ENCODE results near the gene ITGB2.
"Not testable (repeated sequence)": the region's sequence is repeated elsewhere in the genome, so short reads cannot be mapped to it uniquely, and the experiment has no call there.

ITGB2 gene

DNA sequence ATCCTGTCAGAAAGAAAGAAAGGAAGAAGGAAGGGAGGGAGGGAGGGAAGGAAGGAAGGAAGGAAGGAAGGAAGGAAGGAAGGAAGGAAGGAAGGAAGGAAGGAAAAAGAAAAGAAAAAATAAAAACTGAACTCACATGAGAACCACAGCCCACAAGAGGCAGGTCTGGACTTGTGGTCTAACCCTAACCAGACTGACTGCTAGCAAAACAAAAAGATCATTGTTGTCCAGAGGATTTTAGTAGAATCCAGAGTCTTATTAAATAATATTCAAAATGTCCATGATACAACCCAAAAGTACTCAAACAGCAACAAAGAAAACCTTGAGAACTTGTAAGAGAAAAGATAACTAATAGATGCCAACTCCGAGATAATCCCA is 4.7 kb upstream of the ITGB2 start:
- no peak for DNase-seq

- DNase-seq = no peak
Observed at GRCh38 chr21:44924606-44925377, 4.1 kb upstream of the ITGB2 start.

GRCh38 chr21:44923480-44924084 is 2.9 kb upstream of the ITGB2 start:
- no peak for DNase-seq

DNA sequence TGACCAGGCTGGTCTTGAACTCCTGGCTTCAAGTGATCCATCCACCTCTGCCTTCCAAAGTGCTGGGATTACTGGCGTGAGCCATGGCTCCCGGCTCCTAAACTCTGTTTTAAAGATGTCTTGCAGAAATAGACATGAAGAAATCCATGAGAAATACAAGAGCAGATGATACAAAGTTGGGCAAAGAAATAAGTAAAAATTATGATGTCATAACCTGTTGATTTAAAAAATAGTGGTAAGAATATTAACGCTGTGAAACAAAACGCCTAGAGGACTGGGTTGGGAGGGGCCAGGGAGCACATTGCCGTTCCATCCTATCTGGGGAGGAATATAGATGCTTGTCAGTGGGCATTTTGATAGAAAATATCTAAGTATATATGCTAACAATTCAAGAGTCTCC is 1.2 kb upstream of the ITGB2 start:
- DNase-seq = no peak

DNA sequence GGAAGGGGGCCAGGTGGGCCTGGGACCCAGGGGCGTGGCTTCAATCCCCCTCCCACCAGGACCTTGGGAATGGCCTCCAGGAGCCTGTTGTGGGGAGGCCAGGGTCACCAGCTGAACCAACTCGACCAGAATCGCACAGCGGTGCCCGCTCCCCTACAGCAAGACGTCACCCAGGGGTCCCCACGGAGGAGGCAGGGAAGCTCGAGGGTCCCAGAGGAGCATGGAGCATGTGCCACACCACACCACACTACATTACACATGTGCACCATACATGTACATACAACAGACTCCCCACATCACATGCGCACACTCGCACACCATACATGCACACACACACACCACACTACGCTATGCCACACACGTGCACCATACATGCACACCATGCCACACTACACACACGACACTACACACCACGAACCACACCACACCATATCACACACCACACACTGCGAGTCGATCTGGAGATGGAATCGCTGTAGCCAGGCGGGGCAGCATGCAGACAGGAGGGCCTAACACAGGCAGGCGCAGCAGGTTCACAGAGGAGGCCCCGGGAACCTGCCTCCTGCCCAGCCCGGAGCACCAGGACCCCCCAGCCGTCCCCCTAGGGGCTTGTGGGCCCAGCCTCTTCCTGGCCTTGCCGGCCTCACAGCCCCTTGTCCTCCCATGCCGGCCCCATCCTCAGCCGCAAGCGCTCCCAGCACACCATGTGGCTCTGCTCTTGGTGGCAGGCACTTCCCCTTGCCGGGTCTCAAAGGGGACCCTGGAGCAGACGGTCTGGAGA is 596 bp downstream of the ITGB2 start:
- no peak for DNase-seq

DNA sequence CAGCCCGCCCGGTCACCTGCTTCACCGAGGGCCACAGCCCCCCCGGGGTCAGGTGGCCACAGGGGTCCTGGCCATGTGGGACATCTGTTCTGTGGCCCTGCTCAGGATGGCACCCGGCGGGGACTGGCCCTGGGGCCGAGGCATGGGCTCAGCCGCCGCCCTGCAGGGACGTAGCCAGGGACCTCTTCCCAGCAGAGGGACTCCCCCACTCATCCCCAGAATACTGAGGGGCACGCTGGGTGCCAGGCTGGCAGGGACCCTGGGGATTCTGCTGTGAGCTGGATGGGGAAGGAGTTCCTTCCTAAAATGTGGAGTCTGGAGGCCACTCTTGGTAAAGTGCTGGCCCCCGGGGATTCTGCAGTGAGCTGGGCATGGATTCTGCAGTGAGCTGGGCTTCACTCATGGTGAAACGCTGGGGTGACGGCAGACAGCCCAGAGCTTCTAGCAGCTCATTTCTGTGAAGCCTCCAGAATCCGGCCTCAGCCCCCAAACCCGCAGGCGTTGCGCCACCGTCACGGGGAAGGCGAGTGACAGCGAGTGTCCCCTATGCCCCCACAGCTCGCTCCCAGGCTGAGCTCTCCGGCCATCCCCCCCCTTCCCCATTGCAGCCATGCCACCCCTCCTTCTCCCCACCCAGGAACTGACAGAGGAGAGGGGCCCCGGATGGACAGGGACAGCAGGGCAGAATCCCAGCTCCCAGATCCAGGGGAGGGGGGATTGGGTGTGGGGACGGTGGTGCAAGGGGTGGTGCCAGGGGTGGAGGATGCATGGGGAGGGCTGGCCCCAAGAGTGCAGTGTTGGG is 1.4 kb downstream of the ITGB2 start:
- no peak for DNase-seq

GRCh38 chr21:44918581-44919033 is 2.1 kb downstream of the ITGB2 start:
- DNase-seq = no peak

DNA sequence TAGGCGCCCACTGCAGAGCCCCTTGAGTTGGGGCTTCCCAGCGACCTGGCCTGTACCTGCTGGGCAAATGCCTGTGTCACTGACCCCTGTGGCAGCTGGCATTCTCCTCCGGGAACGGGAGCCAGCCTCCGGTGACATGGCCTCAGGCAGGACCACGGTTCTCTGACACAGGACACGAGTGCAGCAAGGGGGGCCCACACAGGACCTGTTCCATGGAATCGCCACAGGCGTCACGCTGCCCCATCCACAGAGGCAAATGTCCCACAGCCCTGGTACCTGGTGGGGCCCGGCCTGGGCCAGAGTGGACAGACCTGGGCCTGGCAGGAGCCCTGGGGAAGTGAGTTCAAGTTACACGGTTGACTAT is 2.6 kb downstream of the ITGB2 start:
- no peak for DNase-seq

- no peak for DNase-seq
Observed at GRCh38 chr21:44917446-44918106, 3.1 kb downstream of the ITGB2 start.

DNA sequence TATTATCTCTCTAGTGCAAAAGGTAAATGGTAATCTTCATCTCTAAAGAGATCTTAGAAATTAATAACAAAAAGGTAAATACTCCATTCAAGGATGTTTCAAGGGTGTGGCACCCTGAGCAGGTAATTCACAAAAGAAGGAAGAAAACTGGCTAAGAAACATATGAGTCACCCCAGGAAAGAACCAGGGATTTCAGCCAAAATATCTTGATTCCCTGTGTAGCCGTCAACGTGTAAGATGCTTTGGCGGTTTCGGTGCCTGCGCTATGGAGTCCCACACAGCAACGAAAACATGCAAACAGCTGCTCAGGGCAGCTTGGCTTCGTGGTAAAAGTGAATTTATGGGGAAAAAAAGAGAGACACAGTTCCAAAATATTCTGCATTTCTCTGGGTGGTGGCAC is 3.7 kb downstream of the ITGB2 start:
- DNase-seq = no peak

DNA sequence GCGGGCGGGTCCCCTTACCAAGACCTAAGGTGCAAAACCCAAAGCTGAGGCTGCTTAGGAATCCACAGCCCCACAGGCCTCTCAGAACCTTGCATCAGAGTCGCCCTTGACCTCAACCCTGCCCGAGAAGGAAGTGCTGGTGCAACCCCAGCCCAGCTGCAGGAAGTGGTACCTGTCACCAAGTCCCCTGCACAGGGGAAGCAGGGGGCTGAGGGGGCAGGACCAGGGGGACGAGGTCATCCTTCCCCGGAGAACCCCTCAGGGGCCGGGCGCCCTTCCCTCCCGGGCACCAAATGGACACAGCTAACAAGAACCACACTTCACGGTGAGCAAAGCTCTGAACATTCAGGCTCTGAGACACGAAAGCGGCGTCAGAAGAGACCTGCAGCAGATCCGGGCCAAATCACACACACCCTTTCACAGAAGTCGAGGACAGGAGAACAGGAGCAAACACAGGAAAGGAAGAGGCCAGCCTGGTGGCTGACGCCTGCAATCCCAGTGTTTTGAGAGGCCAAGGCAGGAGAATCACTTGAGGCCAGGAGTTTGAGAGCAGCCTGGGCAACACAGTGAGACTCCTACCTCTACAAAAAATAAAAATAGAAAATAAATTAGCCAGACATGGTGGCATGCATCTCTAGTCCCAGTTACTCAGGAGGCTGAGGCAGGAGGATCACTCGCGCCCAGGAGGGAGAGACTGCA is 6.4 kb downstream of the ITGB2 start:
- DNase-seq = no peak

- DNase-seq = no peak
Observed at GRCh38 chr21:44913425-44914175, 7.1 kb downstream of the ITGB2 start.

GRCh38 chr21:44912506-44913412 is 7.9 kb downstream of the ITGB2 start:
- not testable (repeated sequence) for DNase-seq

DNA sequence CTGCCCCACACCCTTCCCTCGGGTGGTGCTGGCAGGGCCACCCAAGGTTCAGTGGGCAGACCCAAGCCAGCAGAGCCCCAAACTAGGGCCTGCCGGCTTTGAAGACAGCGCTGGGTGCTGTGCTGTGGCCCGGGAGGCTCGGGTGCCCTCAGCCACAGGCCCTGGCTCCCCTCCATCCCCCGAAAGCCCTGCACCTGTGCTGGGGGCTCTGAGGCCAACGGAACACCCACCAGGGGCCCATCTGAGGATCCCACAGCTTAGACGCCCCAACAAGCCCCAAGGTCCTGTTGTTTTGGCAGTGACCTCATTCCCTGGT is 8.6 kb downstream of the ITGB2 start:
- DNase-seq = no peak

DNA sequence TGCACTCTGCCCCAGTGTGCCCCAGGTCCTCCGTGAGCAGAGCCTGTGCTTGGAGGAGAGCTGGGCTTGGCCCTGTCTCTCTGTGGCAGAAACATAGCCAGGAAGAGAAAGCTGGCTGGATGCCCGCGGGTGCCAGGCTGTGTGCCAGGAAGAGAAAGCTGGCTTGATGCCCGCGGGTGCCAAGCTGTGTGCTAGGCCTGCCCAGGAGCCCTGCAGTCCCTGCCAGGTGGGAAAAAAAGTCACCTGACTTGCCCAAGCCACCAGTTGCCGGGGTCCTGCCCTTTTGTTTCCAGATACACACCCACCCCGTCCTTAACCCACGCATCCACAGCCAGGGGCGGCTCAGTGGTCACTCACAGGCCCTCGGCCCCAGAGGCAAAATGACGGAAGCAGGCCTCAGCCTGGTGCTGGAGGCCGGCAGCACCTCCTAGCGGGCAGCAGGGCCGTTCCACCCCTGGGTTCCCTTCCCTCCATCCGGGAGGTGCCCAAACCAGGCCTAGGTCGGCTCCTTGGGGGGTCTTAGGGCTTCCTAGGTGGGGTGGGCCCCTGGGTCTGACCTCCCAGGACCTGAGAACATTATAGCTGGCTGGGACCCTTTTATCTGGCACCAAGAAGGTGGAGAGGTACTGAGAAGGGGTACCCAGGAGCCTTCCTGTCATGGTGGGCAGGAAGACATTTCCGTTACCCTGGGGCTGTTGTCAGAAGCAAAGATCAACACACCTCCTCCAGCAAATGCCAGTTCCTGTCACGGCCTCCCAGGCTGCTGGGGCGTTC is 9.1 kb downstream of the ITGB2 start:
- DNase-seq = no peak

DNA sequence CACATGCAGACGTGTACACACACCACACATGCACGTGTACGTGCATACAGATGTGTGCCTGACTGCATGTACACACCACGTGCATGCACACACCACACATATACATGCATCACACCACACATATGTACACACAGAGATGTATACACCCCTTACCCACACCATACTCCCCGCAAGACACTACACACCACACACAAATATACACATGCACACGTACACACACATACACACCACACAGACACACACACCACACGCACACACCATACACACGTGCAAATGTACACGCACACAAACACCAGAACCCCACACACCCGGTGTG is 9.7 kb downstream of the ITGB2 start:
- DNase-seq = no peak

DNA sequence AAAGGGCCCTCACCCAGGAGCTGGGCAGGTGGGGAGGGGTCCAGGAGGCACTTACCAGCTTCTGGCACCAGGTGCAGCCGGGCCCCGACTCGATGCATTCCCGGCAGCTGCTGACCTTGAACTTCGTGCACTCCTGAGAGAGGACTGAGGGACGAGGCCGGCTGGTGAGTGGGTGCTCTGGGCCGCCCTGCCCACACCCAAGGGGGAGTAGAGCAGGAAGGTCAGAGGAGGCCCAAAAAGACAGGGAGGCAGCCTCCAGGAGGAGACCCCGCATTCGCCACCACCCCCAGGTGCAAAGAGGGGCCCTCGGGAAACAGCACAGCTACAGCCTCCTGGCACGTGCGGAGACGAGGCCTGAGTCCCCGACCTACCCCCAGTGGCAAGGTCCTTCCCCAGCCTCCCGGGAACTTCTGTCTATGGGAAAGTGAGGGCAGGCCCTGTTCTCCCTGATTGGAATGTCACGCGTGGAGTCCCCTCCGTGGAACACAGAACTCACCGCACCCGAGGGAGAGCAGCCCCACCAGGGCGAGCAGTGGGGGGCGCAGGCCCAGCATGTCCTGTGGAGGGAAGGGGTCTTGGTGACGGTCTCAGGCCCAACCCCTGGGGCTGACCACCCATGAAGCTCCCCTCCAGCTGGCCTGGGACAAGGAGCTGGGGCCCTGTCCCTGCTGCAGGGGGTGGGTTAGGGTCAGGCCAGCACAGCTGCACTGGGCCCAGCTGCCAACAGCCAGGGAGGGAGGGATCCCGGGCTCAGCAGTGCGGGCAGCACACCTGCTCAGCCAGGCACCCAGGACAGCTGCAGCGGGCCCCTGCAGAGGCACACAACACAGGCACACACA is 10.3 kb downstream of the ITGB2 start:
- DNase-seq = no peak

DNA sequence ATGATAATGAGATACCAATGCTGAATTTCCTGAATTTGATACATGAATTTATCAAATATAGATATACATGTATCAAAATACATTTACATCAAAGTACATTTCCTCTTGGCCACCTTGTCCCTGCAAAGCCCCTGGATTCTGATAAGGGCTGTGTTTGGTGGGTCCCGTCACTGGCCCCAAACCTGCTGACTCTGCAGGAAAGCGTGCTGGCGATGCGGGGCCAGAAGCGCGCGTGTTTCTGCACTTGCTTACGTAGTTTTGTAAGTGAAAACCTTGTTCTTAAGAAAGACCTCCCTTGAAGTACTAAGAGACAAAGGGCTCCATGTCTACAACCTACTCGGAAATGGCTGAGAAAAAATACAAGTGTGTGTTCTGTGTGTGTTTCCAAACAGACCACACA is 11.0 kb downstream of the ITGB2 start:
- no peak for DNase-seq

DNA sequence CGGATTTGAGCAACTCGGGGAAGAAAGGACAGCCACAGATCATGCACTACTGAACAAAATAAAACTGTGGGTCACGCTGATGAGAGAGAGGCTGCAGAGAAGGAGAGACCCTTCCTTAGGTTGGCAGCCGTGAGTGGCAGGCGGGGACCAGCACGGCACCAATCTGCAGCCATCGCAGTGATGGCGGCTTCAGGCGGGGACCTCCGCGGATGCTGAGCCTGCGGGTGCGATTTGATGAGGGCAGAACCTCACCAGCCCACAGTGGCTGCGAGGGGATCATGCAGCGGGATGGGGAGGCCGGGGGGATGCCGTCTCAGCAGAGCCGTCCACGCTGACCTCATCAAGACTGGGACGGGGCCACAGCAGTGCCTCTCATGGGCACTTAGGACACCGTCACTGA is 11.8 kb downstream of the ITGB2 start:
- no peak for DNase-seq
